Activated CD4-positive, alpha-beta T cell treated with anti-CD3 and anti-CD28 coated beads, Interleukin-10, Interleukin-2, amounts not matched to agents 100 ng/mL and 50 ng/mL, durations not matched to agents 16 hours and 8 hours (primary cell): ENCODE data around the gene CYTL1.
"Not testable (repeated sequence)": the region's sequence is repeated elsewhere in the genome, so short reads cannot be mapped to it uniquely, and the experiment has no call there.

Source experiments
- DNase-seq: peaks from one replicate; pipeline ENCODE4 v3.0.0-alpha.2; 2020

CYTL1 gene

DNA sequence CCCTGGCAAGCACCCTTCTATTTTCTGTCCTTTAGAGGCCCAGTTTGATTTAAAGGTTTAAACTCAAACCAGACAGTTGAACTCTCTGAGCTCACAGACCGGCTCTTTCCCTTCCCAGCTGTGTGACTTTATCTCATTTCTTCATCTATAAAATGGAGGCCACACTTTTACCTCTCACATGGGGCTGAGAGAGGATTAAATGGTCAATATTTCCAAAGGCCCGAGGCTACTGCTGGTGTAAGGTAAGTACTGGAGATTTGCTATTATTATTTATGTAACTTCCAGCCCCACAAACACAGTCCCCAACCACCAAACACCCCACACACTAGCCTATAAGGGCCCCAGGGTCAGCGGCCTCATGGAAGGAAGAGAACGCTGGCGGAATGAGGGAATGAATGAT is 13.6 kb upstream of the CYTL1 start:
- no peak for DNase-seq

DNA sequence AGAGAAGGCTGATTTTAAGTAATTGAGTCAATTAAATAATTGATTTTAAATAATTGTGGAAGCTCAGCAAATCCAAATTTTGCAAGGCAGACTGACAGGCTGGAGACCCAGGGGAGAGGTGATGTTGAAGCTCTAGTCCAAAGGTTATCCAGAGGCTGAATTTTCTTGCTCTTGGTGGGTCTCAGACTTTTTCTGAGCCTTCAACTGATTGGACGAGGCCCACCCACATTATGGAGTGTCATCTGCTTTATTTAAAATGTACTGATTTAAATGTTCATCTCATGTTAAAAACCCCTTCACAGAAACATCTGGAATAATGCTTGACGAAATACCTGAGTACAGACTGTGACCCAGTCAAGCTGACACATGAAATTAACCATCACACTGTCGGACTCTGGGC is 11.7 kb upstream of the CYTL1 start:
- no peak for DNase-seq

DNA sequence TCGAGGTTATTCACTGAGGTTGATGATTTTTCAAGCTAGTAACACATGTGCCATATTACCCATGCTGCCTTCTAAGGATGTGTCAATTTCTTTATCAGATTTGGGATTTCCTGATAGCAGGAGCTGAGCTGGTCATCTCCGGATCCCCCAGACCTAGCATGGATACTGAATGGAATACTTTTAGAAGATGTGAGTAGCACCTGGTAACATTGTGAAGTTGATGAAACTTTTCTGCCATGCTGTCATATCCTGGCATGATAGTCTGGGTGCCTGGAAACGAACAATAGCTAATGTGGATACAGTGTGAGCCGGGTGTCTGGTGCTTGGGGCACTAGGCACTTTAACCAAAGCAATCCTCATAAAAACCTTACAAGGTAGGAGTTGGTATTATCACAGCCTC is 11.0 kb upstream of the CYTL1 start:
- DNase-seq: no peak

DNA sequence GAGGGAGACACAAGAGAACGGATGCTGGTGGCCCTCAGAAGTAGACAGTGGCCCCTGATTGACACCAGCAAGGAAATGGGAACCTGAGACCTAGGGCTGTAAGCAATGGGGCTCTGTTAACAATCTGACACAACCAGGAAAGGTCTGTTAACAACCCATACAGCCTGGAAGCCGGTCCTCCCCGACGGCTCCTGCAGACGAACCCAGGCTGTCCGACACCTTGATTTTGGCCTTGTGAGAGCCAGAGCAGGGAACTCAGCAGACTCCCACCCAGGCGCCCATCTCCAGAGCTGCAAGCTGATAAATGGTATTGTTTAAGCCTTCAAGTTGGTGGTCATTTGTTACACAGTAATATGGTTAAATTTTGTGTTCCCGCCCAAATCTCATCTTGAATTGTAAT is 10.2 kb upstream of the CYTL1 start:
- no peak for DNase-seq

DNA sequence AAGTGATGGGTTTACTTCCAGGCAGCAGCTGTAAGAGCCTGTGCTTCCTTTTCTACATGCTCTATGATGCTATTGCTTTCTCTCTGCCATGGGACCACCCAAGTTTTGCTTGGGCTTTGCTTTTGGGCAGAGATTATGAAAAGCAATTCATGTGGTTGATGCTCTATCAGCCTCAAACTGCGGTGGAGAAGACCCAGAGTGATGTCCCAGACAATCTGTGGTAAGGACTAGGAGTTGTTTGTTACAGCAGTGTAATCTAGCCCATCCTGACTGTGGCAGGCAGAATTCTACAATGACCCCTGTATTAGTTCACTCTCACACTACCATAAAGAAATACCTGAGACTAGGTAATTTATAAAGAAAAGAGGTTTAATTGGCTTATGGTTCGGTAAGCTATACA is 9.2 kb upstream of the CYTL1 start:
- DNase-seq: no peak

DNA sequence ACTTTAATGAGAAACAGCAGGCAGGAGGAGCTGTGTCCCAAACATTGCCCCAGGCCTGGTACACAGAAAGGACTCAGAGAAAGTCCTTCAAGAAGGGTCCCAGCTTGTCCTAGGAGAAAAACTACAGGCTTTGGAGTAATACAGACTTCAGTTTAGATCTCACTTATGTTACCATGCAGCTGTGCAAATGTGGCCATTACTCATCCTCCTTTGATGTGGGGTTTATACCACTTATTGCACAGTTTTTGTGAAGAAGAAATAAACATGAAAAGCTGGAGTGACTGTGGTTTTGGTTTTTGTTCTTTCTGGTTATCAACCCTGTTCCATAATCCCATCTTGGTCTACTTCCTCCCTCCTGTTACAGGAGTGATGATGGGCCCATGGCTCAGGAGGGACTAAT is 8.1 kb upstream of the CYTL1 start:
- DNase-seq: no peak

DNA sequence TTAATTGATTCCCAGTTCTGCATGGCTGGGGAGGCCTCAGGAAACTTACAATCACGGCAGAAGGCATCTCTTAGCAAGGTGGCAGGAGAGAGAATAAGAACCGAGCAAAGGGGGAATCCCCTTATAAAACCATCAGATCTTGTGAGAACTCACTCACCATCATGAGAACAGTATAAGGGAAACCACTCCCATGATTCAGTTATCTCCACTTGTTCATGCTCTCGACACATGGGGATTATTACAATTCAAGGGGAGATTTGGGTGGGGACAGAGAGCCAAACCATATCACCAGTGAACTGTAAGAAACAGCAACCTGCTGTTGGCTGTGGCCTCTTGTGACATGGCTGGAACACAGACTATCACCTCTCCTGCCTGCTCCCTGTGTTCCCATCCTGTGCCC is 7.1 kb upstream of the CYTL1 start:
- no peak for DNase-seq

DNA sequence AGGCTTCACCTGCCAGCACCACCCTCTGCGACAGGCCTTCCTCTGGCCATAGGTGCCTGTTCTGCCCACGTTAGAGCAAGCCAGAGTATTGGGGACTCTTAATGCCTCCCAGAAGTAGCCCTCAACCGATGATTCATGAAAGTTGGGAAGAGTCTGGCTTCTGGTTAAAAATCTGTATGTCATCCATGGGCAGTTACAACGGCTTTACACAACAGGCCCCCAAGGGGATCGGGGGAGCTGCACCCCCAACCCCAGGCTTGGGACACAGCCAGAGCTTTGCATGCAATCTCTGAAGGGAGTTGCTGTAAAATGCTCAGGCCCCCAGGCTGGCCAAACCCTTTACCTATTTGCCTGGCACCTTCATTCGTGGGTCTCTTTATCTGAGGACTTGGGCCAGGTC is 5.4 kb upstream of the CYTL1 start:
- DNase-seq: no peak

DNA sequence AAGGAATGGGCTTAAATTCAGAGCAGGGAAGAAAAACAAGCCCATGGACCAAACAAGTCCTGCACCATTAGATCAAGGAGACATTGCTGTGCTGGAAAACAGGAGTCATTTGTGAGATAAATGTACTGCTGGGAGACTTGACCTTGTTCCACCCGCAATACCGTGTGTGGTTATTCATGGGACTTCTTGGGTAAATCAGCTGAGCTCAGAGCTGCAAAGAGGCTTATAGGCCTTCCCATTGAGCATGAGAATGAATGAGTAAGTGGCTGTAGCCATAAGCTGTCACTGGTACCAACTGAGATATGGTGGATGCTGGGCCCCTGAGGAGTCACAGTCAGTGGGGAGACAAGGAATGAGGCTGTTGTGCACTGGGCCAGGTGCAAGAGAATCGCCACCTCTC is 2.3 kb upstream of the CYTL1 start:
- no peak for DNase-seq

DNA sequence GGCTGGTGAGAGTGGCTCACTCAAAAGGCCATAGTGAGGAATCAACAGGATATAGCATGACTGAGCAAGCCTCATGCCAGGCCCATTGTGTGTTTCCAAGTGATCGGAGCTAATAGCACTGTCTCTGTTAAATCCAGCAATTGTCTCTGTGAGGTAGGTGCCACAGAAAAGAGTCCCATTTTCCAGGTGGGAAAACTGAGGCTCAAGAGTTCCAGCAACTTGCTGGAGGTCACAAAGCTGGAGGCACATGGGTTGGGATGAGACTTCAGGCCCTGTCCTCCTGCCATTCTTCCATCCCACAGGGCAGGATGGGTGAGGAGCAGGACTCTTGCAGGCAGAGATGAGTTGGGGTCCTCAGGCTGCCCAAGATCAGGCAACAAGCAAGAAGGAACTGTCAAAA is 1.1 kb upstream of the CYTL1 start:
- DNase-seq: no peak

DNA sequence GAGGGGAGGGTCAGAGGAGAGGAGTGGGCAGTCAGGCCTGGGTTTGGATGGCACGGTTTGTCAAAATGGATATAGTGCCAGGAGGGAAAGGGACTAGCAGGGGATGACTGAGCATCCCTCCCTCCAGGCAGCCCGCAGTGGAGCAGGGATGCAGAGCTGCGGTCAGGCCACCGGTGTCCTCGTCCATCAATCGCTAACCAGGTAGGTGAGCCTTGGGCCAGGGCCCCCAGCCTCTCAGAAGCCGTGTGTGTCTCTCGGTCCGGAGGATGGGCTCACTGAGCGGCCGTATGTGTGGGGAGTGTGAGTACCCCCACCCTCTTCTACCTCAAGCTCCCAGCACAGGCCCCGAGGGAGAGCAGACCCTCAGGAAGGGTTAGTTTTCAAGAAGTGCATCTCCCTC is 538 bp upstream of the CYTL1 start:
- no peak for DNase-seq

DNA sequence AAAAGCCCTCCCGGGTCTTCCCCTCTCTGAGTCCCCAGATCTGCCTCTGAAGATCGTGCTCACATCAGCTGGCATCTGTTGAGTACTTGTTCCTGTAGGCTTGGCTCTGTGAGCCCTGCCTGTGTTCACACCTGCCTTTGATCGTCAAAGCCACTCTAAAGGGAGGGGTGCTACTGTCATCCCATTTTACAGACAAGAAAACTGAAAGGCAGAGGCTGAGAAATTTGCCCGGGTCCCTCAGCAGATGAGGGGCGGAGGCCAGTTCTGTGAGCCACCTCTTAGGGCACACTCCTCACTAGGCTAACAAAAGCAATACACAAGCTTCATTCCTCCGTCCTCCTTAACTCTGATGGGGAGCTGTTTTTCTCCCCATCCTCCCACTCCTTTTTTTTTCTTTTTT is 655 bp downstream of the CYTL1 start:
- DNase-seq: no peak

DNA sequence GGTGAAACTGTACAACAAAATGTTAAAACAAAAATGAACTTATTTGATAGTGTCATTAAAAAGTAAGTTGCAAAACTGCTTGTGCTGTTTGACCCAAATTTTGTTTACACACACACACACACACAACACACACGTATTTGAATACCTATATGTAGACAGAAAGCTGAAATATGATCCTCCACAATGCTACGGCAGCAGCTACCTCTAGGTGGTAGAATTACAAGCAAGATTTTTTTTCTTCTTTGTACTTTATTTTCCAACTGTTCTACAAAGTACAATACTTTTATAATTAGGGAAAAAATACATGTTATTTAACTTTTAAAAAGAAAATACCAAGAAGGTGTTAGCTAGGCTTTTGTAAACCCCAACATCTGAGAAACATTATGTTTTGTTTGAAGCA is 1.2 kb downstream of the CYTL1 start:
- DNase-seq: no peak

DNA sequence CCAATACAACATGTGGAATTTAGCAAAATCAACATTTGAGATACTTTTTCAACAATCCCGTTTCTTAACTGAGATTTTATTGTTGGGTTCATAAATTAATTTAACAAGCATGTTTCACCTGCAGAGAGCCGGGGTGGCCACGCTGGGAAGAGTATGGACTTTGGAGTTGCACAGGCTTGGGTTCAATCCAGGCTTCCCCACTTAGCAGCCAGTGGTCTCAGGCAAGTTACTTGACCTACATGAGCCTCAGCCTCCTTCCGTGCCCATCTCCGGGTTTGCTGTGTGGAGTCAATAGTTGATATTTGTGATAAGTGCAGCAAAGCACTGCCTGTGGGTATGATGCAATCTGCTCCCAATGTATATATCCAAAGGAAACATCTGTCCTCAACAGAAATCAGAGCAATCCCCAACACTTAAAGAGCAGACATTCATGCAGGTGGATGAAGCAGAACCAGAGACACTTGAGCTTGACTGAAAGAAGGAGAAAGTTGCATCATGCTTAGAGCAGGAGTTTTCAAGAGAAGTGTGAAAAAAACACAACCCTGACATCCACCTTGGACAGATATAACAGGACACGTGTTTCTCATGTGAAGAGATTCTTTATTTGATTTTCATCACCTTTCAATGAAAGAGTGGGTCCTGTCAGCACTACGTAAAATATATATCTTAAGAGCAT is 5.1 kb downstream of the CYTL1 start:
- no peak for DNase-seq

DNA sequence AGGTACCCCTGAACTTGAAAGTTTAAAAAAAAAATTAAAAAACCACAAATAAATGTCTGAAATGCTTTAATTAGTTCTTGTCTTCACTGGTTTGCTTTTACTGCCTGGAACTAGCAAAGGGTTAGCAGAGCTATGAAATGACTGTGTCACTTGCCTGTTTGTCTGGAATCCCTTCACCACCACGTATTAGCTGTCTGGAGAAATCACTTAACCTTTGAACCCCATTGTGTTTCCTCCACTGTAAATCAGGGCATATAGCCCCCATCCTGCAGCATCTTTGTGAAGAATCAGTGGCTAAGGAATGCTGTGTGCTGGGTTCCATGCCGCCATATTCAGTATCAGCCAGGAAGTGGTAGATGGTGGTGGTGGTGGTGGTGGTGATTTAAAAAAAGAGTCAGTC is 6.3 kb downstream of the CYTL1 start:
- DNase-seq: no peak

DNA sequence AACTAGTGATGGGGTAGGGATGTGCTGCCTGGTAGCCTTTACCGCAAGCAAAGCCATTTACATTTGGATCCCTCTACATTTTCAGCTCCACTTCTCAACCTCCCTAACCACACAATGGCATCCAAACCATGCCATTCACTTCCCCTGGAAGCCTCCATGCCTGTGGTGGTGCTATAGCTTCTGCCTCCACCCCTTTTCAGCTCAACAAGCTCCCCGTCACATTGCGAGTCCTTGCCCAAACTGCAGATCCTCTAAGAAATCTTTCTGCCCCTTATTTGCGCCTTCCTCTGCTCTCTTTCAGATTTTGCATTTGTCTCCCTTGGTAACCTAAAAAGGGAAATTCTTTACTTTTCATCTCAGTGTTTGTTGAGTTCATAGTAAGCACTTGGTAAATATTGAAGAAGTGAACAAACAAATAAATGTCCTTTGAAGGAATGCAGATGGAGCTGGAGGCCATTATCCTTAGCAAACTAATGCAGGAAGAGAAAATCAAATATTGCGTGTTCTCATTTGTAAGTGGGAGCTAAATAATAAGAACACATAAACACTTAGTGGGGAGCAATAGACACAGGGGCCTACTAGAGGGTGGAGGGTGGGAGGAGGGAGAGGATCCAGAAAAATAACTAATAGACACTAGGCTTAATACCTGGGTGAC is 6.9 kb downstream of the CYTL1 start:
- no peak for DNase-seq

DNA sequence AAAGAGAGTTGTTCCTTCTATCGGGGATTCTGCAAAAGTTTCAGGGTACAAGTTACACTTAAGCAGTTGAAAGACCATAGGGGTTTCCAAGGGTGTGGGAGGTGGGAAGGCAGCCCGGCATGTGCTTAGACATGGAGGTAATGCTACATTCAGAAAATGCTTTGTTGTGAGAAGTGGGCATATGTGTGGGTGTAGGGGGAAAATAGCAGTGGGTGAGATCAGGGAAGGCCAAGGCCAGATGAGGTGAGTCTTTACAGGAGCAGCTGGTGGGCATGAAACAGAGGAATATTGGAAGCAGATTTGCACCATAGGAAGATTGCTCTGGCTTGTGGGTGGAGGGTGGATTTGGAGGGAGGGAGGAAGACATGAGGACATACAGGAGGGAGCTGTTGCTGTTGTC is 8.3 kb downstream of the CYTL1 start:
- no peak for DNase-seq

DNA sequence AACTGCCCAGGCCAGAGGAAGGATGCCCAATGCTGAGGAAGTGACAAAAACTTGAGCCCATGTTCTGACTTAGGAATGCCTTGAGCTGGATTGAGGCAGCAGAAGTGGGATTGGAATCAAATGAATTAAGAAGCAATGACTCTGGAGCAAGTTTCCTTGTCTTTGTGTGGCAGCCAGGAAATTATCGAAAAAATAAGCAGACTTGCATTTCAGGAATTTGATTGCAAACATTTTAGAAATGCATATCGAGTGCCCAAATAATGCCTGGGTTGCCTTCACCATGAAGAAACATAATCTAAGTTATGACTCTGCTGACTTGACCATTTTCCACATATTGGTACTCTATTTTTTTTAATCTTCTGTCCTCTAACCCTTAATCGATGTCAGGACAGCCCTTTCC is 9.5 kb downstream of the CYTL1 start:
- DNase-seq: no peak

DNA sequence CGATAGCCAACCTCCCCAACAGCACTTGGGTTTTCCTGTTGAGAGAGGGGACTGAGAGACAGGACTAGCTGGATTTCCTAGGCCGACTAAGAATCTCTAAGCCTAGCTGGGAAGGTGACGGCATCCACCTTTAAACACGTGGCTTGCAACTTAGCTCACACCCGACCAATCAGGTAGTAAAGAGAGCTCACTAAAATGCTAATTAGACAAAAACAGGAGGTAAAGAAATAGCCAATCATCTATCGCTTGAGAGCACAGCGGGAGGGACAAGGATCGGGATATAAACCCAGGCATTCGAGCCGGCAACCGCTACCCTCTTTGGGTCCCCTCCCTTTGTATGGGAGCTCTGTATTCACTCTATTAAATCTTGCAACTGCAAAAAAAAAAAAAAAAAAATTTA is 12.3 kb downstream of the CYTL1 start:
- DNase-seq: not testable (repeated sequence)

DNA sequence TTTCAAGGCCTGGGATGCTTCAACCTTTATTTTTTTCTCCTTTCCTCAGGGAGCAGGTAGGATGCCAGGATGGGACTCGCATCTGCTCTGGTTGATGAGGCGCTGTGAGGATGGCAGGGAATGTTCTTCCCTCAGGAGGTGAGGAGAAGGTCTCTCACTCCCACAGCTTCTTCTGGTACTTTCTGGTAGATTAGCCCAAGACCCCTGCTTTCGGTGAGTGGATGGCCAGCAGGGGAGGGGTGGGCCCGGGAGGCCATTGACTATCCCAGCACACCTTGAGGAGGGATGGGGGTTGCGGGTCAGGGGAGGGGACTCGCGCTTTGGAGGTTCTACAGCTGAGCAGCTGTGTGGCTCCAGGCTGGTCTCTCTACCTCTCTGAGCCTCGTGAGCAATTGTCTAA is 14.8 kb downstream of the CYTL1 start:
- DNase-seq: no peak

DNA sequence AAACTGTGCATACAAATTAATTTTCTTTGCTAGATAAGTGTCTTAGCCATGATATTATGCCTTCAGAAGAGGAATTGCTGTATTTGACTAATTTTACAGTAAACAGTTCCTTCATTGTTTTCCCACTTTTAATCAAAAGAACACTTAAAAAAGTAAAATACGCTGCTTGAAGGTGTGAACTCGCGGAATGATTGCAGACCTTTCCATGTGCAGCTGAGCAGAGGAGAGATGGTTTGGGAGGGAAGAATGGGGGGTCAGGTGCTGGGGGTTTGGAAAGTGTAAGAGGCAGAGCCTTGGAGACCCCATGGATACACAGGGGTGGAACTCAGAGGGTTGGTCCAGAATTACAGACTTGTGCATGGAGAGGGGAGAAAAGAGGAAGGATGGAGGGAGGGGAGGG is 15.3 kb downstream of the CYTL1 start:
- DNase-seq: no peak

DNA sequence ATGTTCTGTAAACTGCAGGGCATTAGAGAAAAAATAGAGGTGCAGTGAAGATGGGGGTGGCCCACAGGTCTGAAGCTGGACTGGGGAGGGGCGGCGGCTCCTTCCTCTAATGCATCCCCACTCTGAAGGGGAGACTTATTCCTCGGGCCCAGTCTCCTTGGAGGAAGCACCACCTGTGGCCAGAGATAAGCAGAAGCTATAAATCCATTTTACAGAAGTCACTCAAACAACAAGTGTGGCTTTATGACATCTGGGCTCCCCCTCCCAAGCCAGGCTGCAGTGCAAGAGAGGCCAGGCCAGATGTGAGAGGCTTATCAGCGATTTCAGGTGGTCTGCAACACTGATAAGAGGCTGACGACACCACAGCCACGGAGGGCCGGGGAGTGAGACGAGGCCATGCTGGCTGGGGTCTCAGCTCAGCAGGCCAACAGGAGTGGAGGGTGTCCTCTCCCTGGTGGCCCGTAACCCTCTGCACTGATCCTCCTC is 15.8 kb downstream of the CYTL1 start:
- no peak for DNase-seq

DNA sequence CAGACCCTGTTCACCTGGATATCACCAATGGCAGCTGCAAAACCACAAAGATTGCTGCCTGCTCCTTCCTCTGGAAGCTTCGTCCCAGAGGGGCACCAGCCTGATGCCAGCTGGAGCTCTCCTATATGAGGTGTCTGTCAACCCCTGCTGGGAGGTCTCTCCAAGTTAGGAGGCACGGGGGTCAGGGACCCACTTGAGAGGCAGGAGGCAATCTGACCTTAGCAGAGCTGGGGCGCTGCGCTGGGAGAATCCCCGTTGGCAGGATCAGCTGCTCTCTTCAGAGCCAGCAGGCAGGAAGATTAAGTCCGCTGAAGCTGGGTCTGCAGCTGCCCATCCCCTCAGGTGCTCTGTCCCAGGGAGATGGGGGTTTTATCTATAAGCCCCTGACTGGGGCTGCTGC is 17.6 kb downstream of the CYTL1 start:
- not testable (repeated sequence) for DNase-seq

DNA sequence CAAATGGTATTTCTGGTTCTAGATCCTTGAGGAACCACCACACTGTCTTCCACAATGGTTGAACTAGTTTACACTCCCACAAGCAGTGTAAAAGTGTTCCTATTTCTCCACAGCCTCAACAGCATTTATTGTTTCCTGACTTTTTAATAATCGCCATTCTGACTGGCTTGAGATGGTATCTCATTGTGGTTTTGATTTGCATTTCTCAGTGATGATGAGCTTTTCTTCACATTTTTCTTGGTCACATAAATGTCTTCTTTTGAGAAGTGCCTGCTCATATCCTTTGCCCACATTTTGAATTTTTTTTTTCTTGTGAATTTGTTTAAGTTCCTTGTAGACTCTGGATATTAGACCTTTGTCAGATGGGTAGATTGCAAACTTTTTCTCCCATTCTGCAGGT is 22.3 kb downstream of the CYTL1 start:
- DNase-seq: not testable (repeated sequence)

DNA sequence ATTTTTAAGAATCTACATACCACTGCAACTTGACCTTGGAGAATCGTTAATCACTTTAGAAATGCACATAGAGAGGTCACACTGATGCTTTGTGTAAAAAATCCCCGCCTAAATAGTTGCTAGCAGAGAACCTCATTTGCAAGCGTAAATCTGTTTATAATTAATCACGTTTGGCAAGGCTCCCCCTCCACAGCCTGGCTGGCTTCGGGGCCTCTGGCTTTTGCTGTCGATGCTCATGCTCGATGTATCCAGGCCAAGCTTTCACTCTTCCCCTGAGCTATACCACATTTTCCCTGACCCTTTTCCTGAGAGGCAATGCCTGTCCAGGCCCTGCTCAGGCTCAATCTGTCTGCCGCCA is 23.4 kb downstream of the CYTL1 start:
- no peak for DNase-seq
